ENCODE measurements around the gene SSBP1.
A peak's percentile ranks its signal among the peaks of the same experiment; 100 is the strongest.
"Not testable (repeated sequence)": the region's sequence is repeated elsewhere in the genome, so short reads cannot be mapped to it uniquely, and the experiment has no call there.

SSBP1 gene

GRCh38 chr7:141709749-141710148 lies 28.4 kb upstream of the SSBP1 start:
- DNase-seq: no peak

GRCh38 chr7:141710301-141710700 lies 27.9 kb upstream of the SSBP1 start:
- no peak for DNase-seq

GRCh38 chr7:141712603-141713255 lies 25.4 kb upstream of the SSBP1 start:
- DNase-seq: no peak

- no peak for DNase-seq
These were observed 24.3 kb upstream of the SSBP1 start for GRCh38 chr7:141713890-141714289.

GRCh38 chr7:141714571-141714970 lies 23.6 kb upstream of the SSBP1 start:
- no peak for DNase-seq

- no peak for DNase-seq
These were observed 23.1 kb upstream of the SSBP1 start for GRCh38 chr7:141715018-141715417.

GRCh38 chr7:141715794-141716689 lies 22.1 kb upstream of the SSBP1 start:
- no peak for DNase-seq

GRCh38 chr7:141717450-141717849 lies 20.7 kb upstream of the SSBP1 start:
- no peak for DNase-seq

DNA sequence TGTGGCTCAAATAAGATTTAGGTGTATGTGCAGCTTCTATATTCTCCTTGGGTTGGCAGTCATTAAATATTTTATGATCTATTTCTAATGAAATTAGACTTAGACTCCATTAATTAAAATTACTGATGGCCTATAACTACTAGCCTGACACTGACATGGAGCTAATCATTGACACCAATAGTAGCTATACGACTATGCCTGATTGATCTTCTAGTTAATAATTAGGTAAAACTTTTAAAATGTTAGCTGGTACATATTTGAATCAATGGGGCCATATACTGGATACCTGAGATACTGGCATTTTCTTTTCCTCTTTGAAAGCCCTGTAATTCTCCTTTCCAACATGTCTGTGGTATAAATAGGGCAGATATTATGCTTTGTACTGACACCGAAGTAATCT lies 15.6 kb upstream of the SSBP1 start:
- DNase-seq: no peak

DNA sequence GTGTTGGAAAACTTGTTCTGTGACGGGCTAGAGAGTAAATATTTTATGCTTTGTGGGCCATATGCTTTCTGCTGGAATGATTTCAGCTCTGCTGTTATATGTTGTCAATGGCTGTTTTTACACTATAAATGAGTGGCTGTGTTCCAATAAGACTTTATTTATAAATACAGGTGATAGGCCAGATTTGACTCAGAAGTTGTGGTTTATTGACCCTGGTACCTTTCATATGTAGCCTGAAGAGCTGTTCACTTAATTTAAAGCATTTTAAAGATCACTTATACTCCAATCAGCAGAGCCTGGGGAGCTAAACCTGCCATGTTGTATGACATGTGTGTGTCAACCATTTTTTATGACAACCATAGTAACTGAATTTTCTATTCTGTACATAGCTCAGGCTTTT lies 9.1 kb upstream of the SSBP1 start:
- no peak for DNase-seq

DNA sequence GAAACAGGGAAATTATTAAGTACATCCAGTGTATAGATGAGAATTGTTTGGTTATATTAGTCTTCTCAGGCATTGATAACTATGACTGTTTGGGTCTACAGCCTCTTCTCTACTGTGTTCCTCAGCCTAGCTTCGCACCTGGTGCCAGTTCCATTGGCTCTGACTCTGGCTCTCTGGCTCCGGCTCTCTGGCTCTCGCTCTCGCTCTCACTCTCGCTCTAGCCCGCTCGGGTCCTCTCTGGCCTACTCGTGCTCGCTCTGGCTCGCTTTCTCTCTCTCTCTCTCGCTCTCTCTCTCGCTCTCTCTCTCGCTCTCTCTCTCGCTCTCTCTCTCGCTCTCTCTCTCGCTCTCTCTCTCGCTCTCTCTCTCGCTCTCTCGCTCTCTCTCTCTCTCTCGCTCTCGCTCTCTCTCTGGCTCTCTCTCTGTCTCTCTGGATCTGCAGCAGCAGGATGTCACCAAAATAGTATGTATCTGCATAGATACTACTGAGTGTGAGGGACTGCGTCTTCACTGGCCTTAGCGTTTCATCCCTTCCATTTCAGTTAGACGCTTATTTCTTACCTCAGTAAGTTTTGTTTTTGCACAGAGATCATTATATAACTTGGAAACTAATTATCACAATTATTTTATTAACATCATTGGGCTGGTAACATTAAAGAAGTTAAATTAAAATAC lies 6.5 kb upstream of the SSBP1 start:
- DNase-seq: no peak

DNA sequence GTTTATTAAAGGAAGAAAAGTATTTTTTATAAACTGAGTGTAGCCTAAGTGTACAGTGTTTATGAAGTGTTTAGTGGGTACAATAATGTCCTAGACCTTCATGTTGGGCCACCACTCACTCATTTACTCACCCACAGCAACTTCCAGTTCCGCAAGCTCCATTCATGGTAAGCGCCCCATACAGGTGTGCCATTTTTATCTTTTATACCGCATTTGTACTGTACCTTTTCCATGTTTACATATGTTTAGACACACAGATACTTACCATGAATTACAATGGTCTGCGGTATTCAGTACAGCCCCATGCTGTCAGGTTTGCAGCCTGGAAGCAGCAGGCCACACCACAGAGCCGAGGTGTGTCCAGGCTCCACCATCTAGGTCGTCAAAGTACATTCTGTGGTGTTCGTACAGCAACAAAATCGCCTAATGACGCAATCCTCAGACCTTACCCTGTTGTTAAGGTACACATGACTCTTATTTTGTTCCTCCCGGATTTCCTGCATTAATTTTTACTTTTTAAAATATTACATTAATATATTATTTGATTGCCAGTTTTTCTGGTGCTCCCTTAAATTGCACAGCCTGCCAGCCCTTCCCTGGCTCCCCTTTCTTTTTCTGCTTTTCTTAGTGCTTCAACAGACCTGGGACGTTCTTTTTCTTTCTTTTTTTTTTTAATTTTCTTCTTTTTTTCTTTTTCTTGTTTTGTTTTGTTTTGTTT lies 881 bp upstream of the SSBP1 start:
- peak; percentile 59 for DNase-seq

DNA sequence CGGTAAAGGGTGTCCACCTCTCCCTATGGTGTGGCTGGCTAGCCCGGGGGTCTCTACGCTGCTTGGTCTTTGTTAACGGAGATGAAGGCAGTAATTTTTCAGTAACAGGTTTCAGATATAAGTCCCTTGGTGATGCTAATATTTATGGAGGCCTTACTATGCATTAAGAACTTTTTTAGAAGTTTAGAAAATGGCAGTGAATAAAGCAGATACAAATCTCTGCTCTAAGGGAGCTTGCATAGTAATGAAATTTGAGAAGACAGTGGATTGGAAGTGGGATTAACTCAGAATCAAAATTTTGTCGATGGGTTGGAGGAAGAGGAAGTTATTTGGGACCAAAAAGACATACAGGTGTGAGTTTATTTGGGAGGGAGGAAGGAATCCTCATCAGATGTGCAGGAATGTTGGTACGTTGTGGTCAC lies 445 bp downstream of the SSBP1 start:
- DNase-seq: no peak

- DNase-seq: no peak
These were observed 1.1 kb downstream of the SSBP1 start for GRCh38 chr7:141739250-141739649.

DNA sequence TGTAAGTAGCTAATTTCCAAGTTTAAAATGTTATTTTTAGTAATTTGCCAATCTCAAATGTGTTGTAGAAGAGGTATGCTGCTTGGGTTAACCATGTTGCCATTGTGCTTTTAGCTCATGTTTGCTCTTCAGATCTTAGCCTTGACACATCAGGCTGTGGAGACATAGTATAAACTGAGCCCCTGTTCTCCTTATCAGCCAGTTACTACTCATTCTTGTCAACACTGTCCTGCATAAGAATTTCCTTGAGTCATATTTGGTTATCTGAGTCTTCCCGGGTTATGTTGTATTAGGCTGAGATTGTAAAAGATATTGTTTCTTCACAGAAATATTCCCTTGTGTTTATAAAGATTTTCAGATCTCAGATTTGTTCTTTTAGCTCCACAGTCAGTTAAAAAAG lies 4.1 kb downstream of the SSBP1 start:
- DNase-seq: no peak

- no peak for DNase-seq
These were observed 6.0 kb downstream of the SSBP1 start for GRCh38 chr7:141744131-141744530.

GRCh38 chr7:141748396-141748795 lies 10.2 kb downstream of the SSBP1 start:
- DNase-seq: no peak

DNA sequence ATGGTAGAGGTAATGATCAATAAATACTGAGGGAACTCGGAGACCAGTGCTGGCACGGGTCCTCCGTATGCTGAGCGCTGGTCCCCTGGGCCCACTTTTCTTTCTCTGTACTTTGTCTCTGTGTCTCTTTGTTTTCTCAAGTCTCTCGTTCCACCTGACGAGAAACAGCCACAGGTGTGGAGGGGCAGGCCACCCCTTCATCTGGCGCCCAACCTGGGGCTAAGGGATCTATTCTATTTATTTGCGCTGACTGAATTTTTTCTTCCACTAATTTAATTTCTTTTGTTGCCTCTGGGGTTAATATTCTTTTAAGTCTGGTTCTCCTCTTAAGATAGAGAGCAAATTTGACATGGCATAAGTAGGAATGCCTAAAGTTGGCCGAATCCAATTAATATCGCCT lies 13.7 kb downstream of the SSBP1 start:
- DNase-seq: peak; percentile 21

GRCh38 chr7:141752634-141753033 lies 14.5 kb downstream of the SSBP1 start:
- DNase-seq: peak; percentile 30

DNA sequence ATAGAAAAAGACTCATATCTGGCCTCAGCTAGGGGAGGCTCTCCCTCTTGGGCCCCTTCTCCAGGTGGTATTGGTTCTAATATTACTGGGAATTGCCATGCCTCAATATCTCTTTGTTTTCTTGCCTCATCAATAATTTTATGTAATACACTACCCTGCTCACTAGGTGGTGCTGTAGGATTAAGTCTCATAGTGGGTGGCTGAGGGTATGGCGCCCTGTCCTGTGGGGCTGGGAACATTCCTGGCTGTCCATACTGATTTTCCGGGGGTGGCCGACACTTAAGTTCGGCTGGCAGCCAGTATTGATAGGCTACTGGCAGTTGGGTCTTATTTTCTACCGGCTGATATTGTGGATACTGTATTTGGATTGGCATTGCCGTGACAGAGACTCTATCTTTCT lies 16.8 kb downstream of the SSBP1 start:
- peak; percentile 80 for DNase-seq

DNA sequence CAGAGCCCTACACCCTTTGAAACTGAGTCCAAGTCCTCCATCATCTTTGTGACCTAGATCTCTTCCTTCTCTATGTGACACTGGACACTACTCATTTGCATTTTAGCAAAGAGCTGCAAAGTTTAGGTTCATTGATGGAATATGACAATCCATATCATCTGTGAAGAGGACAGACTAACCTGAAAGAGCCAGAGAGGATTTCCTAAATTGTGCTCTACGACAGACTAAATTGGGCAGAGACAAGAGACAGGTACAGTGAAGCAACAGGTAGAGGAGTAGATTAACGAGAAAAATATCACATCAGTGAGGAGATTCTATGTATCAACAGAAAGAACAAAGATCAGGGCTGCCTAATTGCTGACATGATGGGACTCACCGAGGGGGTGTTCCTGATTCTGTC lies 25.6 kb downstream of the SSBP1 start, which contains the start of gene TAS2R3:
Gene TAS2R3, plus strand, starts transcription at position 301 of the 400 bp plus-strand sequence. Its CDS starts 62 bp downstream, at position 363.
- no peak for DNase-seq

DNA sequence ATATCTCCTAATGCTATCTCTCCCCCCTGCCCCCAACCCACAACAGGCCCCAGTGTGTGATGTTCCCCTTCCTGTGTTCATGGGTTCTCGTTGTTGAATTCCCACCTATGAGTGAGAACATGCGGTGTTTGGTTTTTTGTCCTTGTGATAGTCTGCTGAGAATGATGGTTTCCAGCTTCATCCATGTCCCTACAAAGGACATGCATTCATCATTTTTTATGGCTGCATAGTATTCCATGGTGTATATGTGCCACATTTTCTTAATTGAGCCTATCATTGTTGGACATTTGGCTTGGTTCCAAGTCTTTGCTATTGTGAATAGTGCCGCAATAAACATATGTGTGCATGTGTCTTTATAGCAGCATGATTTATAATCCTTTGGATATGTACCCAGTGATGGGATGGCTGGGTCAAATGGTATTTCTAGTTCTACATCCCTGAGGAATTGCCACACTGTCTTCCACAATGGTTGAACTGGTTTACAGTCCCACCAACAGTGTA lies 32.0 kb downstream of the SSBP1 start:
- not testable (repeated sequence) for DNase-seq

GRCh38 chr7:141776374-141776773 lies 38.2 kb downstream of the SSBP1 start, which contains the start of gene TAS2R4:
Gene TAS2R4 (plus strand): TSS chr7:141776674. CDS start chr7:141778489, 1,815 bp downstream.
- DNase-seq: no peak
